GM15510 (cell line): ENCODE measurements around the gene TBC1D14.

Experiments used
- POLR2A ChIP-seq: IDR thresholded peaks from 3 replicates; pipeline ENCODE4 v1.6.1; 2011; ENCODE audit warnings: borderline replicate concordance; ENCODE audit not compliant: insufficient read length; ENCODE audit errors: extremely low read depth

The TBC1D14 gene

GRCh38 chr4:7027284-7027683 lies 117.7 kb downstream of the TBC1D14 start:
- no peak for TF ChIP-seq POLR2A

DNA sequence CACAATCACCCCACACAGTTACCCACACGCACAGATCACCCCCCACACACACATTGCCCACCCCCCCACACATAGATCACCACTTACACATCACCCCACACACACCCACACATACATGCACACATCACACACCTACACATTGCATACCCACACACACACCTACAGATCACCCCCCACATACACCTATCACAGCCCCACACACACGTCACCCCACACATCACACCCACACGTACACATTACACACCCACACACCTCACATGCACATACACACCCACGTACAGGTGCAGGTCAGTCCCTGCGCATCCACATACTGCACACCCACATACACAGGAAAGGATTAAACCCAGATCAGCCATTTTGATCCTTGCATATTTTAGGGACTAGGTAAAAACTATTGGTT lies 118.3 kb downstream of the TBC1D14 start:
- TF ChIP-seq POLR2A = no peak

- TF ChIP-seq POLR2A = no peak
Measured at GRCh38 chr4:7029212-7029611, 119.6 kb downstream of the TBC1D14 start.

DNA sequence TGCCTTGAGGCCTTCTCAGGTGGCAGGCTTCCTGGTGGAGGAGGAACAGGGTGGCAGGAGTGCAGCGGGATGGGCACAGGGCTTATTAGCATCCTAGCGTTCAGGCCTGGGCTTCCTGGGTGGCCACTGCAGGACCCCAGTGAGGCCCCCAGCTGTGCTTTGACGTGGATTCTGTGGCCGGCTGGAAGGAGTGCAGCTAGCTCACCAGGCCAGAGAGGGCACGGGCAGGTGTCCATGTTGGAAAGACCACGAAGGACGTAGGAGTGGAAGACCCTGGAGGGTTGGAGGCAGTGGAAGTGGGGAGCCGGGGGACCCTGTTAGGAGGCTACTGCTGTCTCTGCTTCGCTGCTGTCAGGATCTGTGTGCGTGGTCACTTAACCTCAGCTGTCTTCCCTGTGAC lies 120.3 kb downstream of the TBC1D14 start:
- no peak for TF ChIP-seq POLR2A

GRCh38 chr4:7030856-7031255 lies 121.2 kb downstream of the TBC1D14 start:
- no peak for TF ChIP-seq POLR2A

DNA sequence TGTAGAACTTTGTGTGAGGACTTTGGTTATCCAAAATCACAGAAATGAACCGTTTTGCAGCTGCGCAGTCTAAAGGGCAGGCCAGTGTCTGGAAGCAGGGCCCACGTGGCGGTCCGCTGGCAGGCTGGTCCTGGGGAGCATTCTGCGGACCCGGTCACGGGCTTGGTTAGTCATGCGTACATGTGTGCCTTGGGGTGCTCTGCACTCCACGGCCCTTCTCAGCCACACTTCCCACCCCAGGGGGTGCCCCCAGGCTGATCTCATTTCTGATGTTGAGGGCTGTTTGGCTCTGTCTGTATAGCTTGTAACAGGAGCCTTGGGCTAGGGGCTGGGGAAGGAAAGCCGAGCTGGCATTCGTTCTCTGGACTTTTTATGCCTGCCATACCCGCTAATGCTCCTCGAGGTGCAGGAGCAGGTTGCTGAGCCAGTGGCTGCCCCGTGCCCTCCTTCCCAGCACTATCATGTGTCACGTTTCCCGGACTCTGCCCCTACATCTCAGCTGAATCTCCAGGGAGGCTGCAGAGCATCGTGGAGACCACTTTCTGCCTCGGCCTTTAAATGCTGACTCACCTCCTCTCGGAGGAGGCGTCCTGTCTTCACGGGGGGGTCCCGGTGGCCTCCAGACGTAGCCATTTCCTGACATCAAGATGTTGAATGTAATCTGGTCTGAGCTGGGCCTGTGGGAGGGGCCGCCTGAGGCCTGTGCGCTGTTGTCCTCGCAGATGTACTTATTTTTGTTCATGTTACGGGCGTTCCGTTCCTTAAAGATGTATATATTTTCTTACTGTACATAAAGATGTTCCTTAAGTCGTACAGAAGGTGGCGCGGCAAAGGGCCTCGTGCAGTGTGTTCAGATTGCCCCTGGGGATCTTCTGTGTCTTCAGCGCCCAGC lies 122.2 kb downstream of the TBC1D14 start:
- no peak for TF ChIP-seq POLR2A

GRCh38 chr4:7032596-7032995 lies 123.0 kb downstream of the TBC1D14 start:
- no peak for TF ChIP-seq POLR2A

GRCh38 chr4:7034262-7035081 lies 124.8 kb downstream of the TBC1D14 start:
- no peak for TF ChIP-seq POLR2A

- TF ChIP-seq POLR2A = no peak
Measured at GRCh38 chr4:7037425-7037824, 127.8 kb downstream of the TBC1D14 start.

DNA sequence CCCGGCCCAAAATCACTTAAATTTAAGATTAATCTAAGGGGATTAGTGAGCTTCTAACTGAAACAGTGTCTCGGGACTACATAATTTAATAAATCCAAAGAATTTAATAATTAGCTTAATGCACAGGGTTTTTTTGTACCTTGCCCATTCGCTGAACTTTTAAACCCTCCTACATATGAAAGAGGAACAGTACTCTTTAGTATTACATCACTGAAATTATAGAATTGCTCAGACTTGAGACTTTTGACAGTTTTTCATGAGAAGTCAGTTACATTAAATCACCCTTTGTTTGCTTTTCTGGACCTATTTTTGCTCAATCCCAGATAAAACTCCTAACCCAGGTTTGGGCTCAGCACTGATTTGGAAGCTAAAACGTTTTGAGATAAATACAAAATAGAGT lies 131.1 kb downstream of the TBC1D14 start:
- no peak for TF ChIP-seq POLR2A

DNA sequence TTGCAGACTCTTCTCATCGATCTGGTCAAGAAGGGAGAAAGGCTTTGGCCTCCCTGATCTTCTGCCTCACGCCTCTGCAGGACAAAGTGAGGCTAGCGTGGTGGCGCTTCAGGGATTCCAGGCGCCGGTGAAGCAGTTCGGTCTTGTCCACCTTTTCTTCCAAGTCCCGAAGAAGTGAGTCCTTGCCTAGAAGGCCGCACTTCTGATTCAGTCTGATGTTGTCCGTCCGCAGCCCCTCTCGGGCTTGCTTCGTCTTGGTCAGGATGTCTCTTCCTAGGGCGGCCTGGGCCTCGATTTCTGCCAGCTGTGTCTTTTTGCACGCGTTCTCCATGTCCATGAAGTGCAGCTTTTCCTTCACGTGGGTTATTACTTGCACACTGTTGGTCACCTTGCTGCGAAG lies 131.6 kb downstream of the TBC1D14 start:
- TF ChIP-seq POLR2A = no peak

- no peak for TF ChIP-seq POLR2A
Measured at GRCh38 chr4:7041801-7042502, 132.3 kb downstream of the TBC1D14 start.

DNA sequence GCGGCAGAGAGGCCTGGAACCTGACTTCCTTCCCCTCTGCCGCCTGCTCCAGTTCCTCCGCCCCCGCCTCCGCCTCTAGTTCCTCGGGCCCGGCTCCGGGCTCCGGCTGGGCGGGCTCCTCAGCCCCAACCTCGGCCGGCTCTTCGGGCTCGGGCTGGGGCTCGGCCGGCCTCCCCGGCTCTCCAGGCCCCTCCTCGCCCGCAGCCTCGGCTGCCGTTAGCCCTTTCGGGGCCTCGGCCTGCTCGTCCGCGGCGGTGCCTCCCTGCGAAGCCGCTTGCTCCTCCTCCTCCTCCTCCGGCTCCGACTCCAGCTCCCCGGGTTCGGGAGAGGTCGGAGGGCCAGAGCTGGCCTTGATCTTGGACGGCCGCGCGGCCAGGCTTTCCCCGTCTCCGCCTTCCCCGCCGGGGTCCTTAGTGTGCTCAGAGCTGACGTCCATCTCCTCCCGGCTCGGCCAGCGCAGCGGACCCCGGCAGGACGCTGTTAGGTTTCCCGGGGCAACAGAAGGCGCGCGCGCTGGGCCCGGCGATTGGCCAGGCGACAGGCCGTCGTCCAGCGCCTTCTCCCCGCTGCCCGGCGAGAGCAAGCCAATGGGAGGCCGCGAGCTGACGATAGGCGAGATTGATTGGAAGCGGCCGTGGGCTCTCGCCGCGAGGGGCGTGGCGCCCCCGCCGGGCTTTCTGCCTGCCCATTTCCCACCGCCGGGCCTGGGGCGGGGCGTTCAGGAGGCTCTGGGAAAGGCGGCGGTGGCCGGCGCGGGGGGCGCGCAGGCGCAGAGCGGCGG lies 133.1 kb downstream of the TBC1D14 start:
- TF ChIP-seq POLR2A = no peak
